NCI-H748 (cell line): Measurements from ENCODE around the gene KCNK15.
"Not testable (repeated sequence)": the region's sequence is repeated elsewhere in the genome, so short reads cannot be mapped to it uniquely, and the experiment has no call there.

Source experiments
- DNase-seq: peaks from one replicate; lab custom pipeline; 2025; ENCODE audit not compliant: unreplicated experiment; lab: John Stamatoyannopoulos, UW

Gene KCNK15

GRCh38 chr20:44745598-44746366 lies at the start of gene KCNK15:
KCNK15 (plus strand) TSS chr20:44745865; CDS start chr20:44745911, 46 bp downstream.
- DNase-seq, result peak; percentile 39

GRCh38 chr20:44696315-44696714 lies 49.4 kb upstream of the KCNK15 start:
- no peak for DNase-seq

GRCh38 chr20:44697041-44697440 lies 48.6 kb upstream of the KCNK15 start:
- not testable (repeated sequence) for DNase-seq

GRCh38 chr20:44698351-44698750 lies 47.3 kb upstream of the KCNK15 start:
- DNase-seq, result no peak

GRCh38 chr20:44700306-44700705 lies 45.4 kb upstream of the KCNK15 start:
- no peak for DNase-seq

GRCh38 chr20:44701118-44701857 lies 44.4 kb upstream of the KCNK15 start:
- DNase-seq, result no peak

- DNase-seq, result no peak
These were observed 43.8 kb upstream of the KCNK15 start for GRCh38 chr20:44701858-44702256.

- DNase-seq, result no peak
These were observed 42.9 kb upstream of the KCNK15 start for GRCh38 chr20:44702776-44703175.

GRCh38 chr20:44703183-44703925 lies 42.3 kb upstream of the KCNK15 start:
- DNase-seq, result no peak

GRCh38 chr20:44703956-44704488 lies 41.6 kb upstream of the KCNK15 start:
- no peak for DNase-seq

- DNase-seq, result no peak
These were observed 41.1 kb upstream of the KCNK15 start for GRCh38 chr20:44704551-44704971.

GRCh38 chr20:44705364-44706094 lies 40.1 kb upstream of the KCNK15 start:
- no peak for DNase-seq

GRCh38 chr20:44706301-44707017 lies 39.2 kb upstream of the KCNK15 start:
- no peak for DNase-seq

GRCh38 chr20:44707018-44707579 lies 38.6 kb upstream of the KCNK15 start:
- DNase-seq, result no peak

- DNase-seq, result no peak
These were observed 36.3 kb upstream of the KCNK15 start for GRCh38 chr20:44709380-44709779.

- DNase-seq, result no peak
These were observed 35.9 kb upstream of the KCNK15 start for GRCh38 chr20:44709797-44710196.

- no peak for DNase-seq
These were observed 34.4 kb upstream of the KCNK15 start for GRCh38 chr20:44711237-44711636.

- no peak for DNase-seq
These were observed 31.5 kb upstream of the KCNK15 start for GRCh38 chr20:44714102-44714700.
